Measurements from ENCODE around the gene VIT. TPM values are rescaled to one million over a fixed set of nuclear protein-coding genes. Genes with fewer than 3 reads are reported as not detected.

Gene VIT
- polyA plus RNA-seq, 1 of the 3 experiments (the other 2 are of a cell fraction), result not detected

- no peak for TF ChIP-seq POLR2AphosphoS5 (IDR thresholded peaks at IDR 0.05; ENCODE audit: low read depth, low read length)
Measured at GRCh38 chr2:36706021-36706876, 9.7 kb downstream of the VIT start (continued).

- no peak for DNase-seq
- no peaks in the 10 kb centered on the region for H3K79me2 ChIP-seq (ENCODE audit: insufficient read depth)
- H3K9me3 ChIP-seq, result peaks cover 5% of the 10 kb centered on the region; the same call in 1 of the 2 replicates
- H3K9ac ChIP-seq, result no peak overlapping the region
- POLR2A ChIA-PET, result no interaction called here
- no peak overlapping the region for H3K27ac ChIP-seq (ENCODE audit: low read depth in 2 of 2, low read length in 1 of 2)
- H4K20me1 ChIP-seq (ENCODE audit: insufficient read depth), result no peaks in the 10 kb centered on the region
- no peaks in the 10 kb centered on the region for H3F3A ChIP-seq (replicated peaks; ENCODE audit: insufficient read depth)
- 0 out of 2 replicates have a peak, but pooled peaks have one; percentile 15 for TF ChIP-seq PBX3 (IDR thresholded peaks at IDR 0.05)
- TF ChIP-seq SIN3A (IDR thresholded peaks at IDR 0.05; ENCODE audit: borderline replicate concordance, low read depth, low read length), result no peak
- TF ChIP-seq POLR2AphosphoS5 (IDR thresholded peaks at IDR 0.05; ENCODE audit: low read depth, low read length), result no peak
- TF ChIP-seq REST (IDR thresholded peaks at IDR 0.05; ENCODE audit: low read depth, low read length), result no peak
- TF ChIP-seq RXRA (IDR thresholded peaks at IDR 0.05; ENCODE audit: borderline replicate concordance, low read depth), result no peak
- TF ChIP-seq MAX (IDR thresholded peaks at IDR 0.05; ENCODE audit: low read depth), result no peak
- no peak for TF ChIP-seq NFIC (IDR thresholded peaks at IDR 0.05; ENCODE audit: borderline replicate concordance)
- no peak for TF ChIP-seq USF1 (IDR thresholded peaks at IDR 0.05; ENCODE audit: borderline replicate concordance, low read depth)
- TF ChIP-seq TEAD4 (IDR thresholded peaks at IDR 0.05; ENCODE audit: borderline replicate concordance, insufficient read depth), result no peak
- TF ChIP-seq MEF2A (IDR thresholded peaks at IDR 0.05; ENCODE audit: borderline replicate concordance, low read depth), result no peak
- 0 out of 2 replicates have a peak, but pooled peaks have one; percentile 4 for TF ChIP-seq JUND (IDR thresholded peaks at IDR 0.05)
- TF ChIP-seq FOSL2 (IDR thresholded peaks at IDR 0.05; ENCODE audit: borderline replicate concordance, low read depth), result peak; percentile 54; the same call in 1 of the 2 replicates
- no peaks in the 10 kb centered on the region for H3K36me3 ChIP-seq (replicated peaks in 1 of 2; ENCODE audit: control insufficient read depth in 1 of 2, insufficient read depth in 2 of 2, low read length in 1 of 2)
- H3K4me2 ChIP-seq, result no peak overlapping the region
- peaks cover 0 to 3% of the 10 kb centered on the region in 2 experiments; a peak in 1 of 4 replicates for H3K4me1 ChIP-seq (ENCODE audit: control insufficient read depth in 1 of 2, insufficient read depth in 2 of 2, low read depth in 1 of 2, low read length in 1 of 2)
- no peaks in the 10 kb centered on the region for H3K9me2 ChIP-seq
- no peak overlapping the region for H3K4me3 ChIP-seq (ENCODE audit: low read depth in 2 of 2, low read length in 1 of 2)
- CTCF ChIA-PET, result interaction anchor here (1.1 to 1.8 kb wide), 3 partner anchors 23 to 354 kb away, joined by 3 to 6 read pairs (median 4); no protein-coding TSS in a partner anchor
- 80% methylated on average over 5 of the region's 5 CpGs for WGBS (ENCODE audit: low lambda C conversion rate)
- peak overlapping the region; percentile 27; the same call in 1 of the 2 replicates for H2AFZ ChIP-seq (ENCODE audit: low read depth)
- H3K27me3 ChIP-seq (ENCODE audit: insufficient read depth), result no peaks in the 10 kb centered on the region; the same call in 1 of the 2 replicates
Measured at GRCh38 chr2:36707050-36707449, 10.5 kb downstream of the VIT start.

Data from SK-N-SH (cell line).